HL-60/S4 treated with retinoic acid at 250 ng/mL for 4 days and 3 days (cell line): ENCODE results near the gene HOXA4.

Experiments used
- in situ Hi-C: fragments of 300-500 bp; cut with MboI; formaldehyde crosslinking; loops from 2 replicates; pipeline ENCODE4 v1.7.0; 2022; ENCODE audit warnings: low sequenced_read_pairs

Gene HOXA4

DNA sequence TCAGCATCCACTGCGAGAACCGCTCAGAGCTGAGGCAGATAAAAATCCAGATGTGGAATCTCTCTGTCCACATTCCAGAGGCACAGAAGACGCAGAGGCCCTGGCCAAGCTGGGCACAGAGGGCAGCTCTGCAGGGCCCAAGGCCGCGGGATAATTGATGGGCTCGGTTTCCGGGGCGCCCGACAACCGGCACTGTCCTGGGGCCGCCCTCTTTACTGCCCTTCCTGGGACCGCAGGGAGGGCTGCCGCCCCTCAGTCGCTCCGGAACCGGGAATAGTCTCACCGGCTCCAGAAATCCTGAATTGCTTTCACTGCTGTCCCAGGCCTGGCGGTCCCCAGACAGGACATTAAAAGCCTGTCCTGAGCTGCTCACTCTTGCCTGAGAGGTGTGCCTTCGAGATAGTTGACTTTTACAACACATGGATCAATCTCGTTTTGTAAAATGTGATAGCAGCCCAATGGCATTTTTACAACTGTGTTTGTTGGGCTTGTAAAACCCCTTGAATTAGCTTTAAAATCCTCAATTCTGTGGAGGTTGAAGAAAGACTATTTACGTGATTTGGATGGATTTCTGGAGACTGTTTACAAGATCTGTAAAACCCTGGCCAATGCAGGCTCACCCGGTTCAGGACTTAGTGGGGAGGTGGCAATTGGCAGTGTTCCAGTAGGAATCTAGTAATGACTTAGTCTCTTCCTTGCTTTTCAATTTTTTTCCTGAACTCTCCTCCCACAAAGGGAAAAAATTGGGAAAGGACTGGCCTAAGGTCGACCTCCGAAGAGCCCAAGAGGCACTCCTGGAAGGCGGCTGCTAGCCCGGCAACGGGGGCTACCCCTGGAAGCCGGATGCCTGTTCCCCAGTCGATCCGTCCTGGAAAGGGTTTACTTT is 18.4 kb upstream of the HOXA4 start:
- in situ Hi-C loops, result no loop called here

DNA sequence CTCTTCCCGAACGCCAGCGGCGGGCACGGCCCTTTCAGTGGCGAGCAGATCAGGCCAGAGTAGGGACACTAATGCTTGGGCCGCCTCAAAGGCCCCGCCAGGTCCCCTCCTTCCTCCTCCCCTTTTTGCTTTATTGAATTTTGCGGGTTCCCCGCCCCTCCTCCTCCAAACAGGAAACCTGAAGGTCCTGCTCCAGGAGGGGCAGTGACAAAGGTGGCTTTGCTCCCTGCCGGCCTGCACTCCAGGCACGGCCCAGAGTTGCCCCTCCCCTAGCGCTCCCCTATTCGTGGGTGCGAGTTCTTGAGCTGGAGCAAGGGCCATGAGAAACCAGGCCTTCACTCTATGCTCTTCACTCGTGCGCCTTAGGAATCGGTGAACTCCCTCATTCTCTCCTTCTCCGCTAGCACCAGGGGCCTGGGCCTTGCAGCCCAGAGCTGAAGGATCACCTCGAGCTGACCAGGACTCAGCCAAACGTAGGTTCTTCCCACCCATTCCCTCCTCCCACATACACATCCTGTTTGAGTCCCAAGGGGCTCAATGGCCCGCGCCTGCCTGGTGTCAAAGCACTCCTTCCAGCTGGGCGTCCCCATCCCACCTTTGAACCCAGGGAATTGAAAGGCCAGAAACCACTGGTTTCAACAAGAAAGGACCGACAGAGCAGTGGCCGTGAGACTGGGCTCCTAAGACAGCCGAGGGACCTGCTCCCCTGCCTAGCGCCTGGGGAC is 17.6 kb upstream of the HOXA4 start:
- in situ Hi-C loops, result no loop called here

DNA sequence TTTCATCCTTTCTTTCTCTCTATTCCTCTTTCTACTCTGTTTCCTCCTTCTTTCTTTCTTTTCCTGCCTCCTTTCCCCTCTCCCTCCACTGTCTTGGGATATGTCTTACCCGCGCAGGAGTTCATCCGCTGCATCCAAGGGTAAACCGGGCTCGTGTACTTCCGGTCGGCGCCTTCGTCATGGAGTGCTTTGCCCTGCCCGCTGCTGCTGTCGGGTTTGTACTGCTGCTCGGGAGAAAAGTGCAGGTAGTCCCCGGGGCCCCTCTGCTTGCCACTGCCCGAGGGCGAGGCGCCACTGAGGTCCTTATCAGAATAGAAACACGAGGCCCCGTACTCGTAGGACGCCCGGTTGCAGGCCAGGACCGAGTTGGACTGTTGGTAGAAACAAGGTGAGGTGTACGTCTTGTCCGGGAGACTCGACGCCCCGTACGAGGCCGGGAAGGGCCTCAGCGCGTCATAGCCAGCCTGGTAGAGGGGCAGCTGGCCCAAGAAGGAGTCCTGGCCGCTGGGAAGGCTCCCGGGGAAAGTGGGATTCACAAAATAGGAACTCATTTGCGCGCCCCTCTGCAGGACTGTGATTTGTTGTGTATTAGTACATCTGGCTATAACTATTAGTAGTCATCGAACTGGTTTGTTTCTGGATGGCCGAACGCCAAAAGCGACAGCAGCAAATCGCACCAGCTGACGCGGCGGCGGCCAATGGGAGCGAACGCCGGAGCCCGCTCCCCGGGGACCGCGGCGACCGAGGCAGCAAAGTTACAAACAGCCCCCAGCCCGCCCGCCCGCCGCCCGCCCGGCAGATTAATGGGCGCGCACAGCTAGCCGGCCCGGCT is 16.9 kb upstream of the HOXA4 start, which contains the start of gene HOXA6:
Gene HOXA6 (minus strand): TSS at position 576 of the 832 bp plus-strand sequence. CDS start 25 bp downstream, at position 551.
- in situ Hi-C loops, result no loop called here

DNA sequence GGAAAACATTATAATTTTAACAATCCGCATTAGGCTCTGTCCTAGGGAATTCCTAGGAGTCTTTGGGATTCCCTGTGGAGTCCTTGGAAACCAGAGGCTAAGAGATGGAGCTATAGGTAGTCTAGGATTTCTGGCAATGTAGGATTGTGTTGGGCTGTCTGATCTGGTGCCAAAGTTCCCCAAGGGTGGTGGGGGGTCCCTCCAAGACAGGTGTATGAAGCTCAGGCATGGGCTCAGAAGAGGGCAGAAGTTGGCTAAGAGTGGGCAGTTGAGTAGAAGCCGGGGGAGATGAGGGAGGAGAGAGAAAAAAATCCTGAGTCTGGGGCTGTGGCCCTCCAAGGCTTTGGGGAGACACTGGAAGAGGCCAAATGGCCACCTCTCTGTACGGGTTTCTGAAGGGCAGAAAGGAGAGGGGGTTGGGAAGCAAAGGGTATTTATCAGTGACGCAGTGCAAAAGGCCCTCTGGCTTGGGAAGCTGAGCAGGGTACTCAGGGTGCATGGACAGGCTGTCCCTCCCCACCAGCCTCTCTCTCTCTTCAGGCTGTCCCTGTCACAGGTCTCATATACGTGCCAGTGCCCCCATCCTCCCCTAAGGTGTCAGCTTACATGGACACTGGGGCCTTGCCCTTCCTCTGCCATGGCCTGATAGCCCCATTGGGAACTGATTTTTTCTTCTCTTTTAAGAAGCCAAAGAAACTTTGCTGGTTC is 16.1 kb upstream of the HOXA4 start:
- in situ Hi-C loops, result no loop called here

GRCh38 chr7:27145914-27146412 is 15.4 kb upstream of the HOXA4 start:
- in situ Hi-C loops, result no loop called here

DNA sequence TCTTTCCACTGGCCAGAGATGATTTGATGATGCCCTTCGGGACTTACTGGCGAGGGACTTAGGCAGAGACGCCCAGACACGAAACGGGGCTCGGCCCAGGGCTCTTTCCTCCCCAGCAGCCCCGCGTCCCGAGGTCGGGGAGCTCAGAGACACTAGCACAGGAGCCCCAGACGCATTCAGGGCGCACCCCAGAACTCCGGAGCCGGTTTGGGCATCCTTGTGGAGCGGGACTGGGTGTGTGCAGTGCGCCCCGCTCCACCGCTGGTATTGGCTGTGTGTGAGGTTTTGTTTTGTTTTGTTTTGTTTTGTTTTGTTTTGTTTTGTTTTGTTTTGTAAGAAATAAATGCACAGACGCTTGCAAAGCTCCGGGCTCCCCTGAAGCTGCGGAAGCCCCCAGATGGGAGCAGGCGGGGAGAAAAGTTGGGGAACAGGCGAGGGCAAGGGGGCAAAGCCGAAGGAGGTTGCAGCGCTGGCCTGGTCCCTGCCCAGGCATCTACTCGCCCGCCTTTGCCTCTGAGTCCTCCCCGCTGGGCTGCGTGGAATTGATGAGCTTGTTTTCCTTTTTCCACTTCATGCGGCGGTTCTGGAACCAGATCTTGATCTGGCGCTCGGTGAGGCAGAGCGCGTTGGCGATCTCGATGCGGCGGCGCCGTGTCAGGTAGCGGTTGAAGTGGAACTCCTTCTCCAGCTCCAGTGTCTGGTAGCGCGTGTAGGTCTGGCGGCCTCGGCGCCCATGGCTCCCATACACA is 14.8 kb upstream of the HOXA4 start:
- in situ Hi-C loops, result no loop called here

GRCh38 chr7:27144781-27145164 is 14.2 kb upstream of the HOXA4 start:
- in situ Hi-C loops, result no loop called here

DNA sequence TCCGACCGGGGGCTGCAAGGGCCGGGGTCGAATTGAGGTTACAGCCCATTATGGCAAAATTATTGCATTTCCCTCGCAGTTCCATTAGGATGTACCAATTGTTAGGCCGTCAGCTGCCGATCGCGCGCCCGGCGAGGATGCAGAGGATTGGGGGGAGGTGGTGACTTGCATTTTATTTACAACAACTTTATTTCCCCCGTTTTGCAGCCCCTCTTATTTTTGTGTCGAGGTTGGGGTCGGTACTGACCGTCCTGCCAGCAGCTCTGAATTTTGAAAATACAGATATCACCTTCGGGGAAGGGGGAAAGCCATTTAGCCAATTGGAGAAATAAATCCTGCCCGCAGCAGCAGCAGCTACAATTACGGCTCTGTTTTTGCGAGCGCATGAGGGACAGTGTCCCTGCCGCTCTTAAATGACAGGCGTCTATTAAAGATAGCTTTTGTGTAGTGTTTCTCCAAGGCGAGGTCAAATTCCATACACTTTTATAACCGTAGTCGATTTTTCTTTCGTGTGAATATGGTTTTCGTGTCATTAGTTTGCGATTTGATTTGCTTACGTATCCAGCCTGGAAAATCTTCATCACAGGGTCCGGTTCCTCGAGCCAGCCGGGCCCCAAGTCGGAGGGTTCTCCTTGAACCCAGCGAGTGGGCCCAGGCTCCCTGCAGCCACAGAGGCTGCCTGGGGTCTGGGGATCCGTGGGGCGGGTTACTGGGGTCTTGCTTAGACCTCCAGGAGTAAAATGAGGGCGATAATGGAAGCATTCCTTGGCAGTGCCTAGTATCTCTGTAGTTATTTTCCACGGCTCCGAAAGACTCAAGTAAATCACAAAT is 13.6 kb upstream of the HOXA4 start:
- in situ Hi-C loops, result no loop called here

GRCh38 chr7:27143023-27143949 is 12.7 kb upstream of the HOXA4 start, which contains the start of gene HOXA5:
Gene HOXA5 (minus strand): TSS chr7:27143681. CDS start chr7:27143607, 74 bp downstream.
- in situ Hi-C loops, result no loop called here

GRCh38 chr7:27142580-27143022 is 12.0 kb upstream of the HOXA4 start:
- in situ Hi-C loops, result no loop called here

DNA sequence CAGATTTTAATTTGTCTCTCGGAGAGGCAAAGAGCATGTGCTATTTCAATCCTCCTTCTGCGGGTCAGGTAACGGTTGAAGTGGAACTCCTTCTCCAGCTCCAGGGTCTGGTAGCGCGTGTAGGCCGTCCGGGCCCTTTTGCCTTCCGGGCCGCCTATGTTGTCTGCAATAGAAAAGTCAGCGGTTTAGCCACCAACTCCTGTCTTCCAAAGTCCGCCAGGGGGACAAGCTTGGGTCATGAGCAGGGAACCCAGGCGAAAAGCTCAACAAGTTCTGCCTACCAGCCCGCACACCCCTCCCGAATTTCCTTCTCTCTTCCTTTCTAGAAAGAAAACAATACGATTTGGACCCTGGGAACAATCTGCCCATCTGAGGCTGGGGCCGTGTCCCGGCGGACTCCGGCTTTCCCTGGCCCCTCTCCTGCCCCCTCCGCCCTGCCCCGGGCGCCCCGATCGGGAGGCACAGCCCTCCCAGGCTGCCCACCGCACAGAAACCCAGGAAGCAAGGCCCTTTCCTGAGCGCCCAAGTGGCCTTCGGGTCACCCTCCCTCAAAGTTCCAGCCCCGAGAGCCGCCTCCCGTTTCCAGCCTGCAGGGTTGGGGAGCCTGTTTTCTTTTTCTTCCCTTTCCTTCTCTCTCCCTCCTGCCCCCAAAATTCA is 11.5 kb upstream of the HOXA4 start:
- in situ Hi-C loops, result no loop called here

- in situ Hi-C loops, result no loop called here
These were observed 10.8 kb upstream of the HOXA4 start for GRCh38 chr7:27141137-27141922.

DNA sequence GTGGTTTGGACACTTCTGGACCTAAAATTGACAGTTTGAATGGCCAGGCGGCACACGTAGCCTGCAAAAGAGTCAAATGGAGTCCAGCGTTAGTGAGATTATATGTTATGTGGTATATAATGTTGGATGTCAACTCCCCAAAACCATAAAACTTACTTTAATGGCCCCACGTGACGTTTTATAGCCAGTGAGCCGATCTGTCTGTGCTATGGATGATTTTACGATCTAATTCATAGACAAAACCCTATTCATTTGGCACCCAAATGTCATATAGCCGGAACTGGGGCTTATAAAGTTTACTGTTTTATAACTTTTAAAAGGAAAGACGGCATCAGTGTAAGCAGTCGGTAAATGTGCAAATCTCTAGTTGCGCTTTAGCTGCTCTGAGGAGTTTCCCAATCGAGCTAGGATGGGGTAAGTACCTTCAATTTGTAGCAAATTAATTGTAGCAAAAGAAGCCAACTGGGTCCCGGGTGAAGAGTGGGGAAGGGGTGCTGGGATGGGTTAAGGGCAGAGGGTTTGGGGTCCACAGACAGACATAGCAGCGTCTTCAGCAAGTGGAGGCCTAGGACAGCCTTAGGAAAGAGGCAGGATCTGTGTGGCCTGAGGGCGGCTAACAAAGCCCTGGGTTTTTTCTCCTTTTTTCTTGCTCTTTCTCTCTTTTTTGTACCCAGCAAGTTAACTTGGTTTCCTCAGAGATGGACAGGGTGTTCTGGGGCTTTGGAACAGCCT is 9.7 kb upstream of the HOXA4 start:
- in situ Hi-C loops, result no loop called here

- in situ Hi-C loops, result no loop called here
These were observed 9.0 kb upstream of the HOXA4 start for GRCh38 chr7:27139334-27140125.

- in situ Hi-C loops, result no loop called here
These were observed 8.4 kb upstream of the HOXA4 start for GRCh38 chr7:27138985-27139333.
